SK-N-SH treated with all-trans-retinoic acid at 6 μM for 48 hours (cell line): ENCODE measurements around the gene NUP153.

ENCODE experiments used
- ATAC-seq: fragments of 200-7000 bp; cut with Tn5 transposase; 3 replicates; pipeline ENCODE4 v1.9.1; 2020; ENCODE audit warnings: mild to moderate bottlenecking, moderate library complexity
- ARNTL ChIP-seq: fragments of 450-650 bp; formaldehyde crosslinking; IDR thresholded peaks from 2 replicates; pipeline ENCODE4 v1.5.0; 2020; ENCODE audit warnings: low read depth, mild to moderate bottlenecking, moderate library complexity, borderline replicate concordance
- BACH2 ChIP-seq: fragments of 250-450 bp; sonication (Bioruptor Pico); IDR thresholded peaks from 2 replicates; pipeline ENCODE4 v1.9.0; 2021; ENCODE audit warnings: mild to moderate bottlenecking, borderline replicate concordance
- CSDC2 ChIP-seq: fragments of 250-450 bp; sonication (Bioruptor Pico); IDR thresholded peaks from 2 replicates; pipeline ENCODE4 v1.5.0; 2020; ENCODE audit warnings: mild to moderate bottlenecking, moderate library complexity
- ESRRG ChIP-seq: fragments of 250-450 bp; sonication (Bioruptor Pico); IDR thresholded peaks from 2 replicates; pipeline ENCODE4 v1.6.1; 2021; ENCODE audit warnings: mild to moderate bottlenecking
- GLIS3 ChIP-seq: fragments of 250-450 bp; sonication (Bioruptor Pico); IDR thresholded peaks from 2 replicates; pipeline ENCODE4 v1.5.0; 2020; ENCODE audit warnings: mild to moderate bottlenecking, moderate library complexity
- ISL1 ChIP-seq: fragments of 250-450 bp; sonication (Bioruptor Pico); IDR thresholded peaks from 2 replicates; pipeline ENCODE4 v2.1.2; 2022; ENCODE audit warnings: mild to moderate bottlenecking, moderate library complexity
- OSR1 ChIP-seq: fragments of 250-450 bp; sonication (Bioruptor Pico); IDR thresholded peaks from 2 replicates; pipeline ENCODE4 v1.8.0; 2022; ENCODE audit warnings: moderate library complexity, mild to moderate bottlenecking, inconsistent platforms
- PPARA ChIP-seq: fragments of 250-450 bp; sonication (Bioruptor Pico); IDR thresholded peaks from 2 replicates; pipeline ENCODE4 v1.5.0; 2020; ENCODE audit warnings: mild to moderate bottlenecking, borderline replicate concordance
- RARB ChIP-seq: fragments of 250-450 bp; sonication (Bioruptor Pico); IDR thresholded peaks from 2 replicates; pipeline ENCODE4 v1.8.0; 2021; ENCODE audit warnings: mild to moderate bottlenecking, moderate library complexity
- SNAI2 ChIP-seq: fragments of 250-450 bp; sonication (Bioruptor Pico); IDR thresholded peaks from 2 replicates; pipeline ENCODE4 v1.5.0; 2020; ENCODE audit warnings: mild to moderate bottlenecking, moderate library complexity
- TCF4 ChIP-seq: fragments of 250-450 bp; sonication (Bioruptor Pico); IDR thresholded peaks from 2 replicates; pipeline ENCODE4 v1.8.0; 2021; ENCODE audit warnings: mild to moderate bottlenecking, moderate library complexity, borderline replicate concordance
- TOX ChIP-seq: fragments of 250-450 bp; sonication (Bioruptor Pico); IDR thresholded peaks from 2 replicates; pipeline ENCODE4 v1.8.0; 2021; ENCODE audit warnings: mild to moderate bottlenecking, moderate library complexity, borderline replicate concordance
- ZC3H10 ChIP-seq: fragments of 250-450 bp; sonication (Bioruptor Pico); IDR thresholded peaks from 2 replicates; pipeline ENCODE4 v1.5.1; 2021; ENCODE audit warnings: mild to moderate bottlenecking, moderate library complexity
- ZFP3 ChIP-seq: fragments of 250-450 bp; sonication (Bioruptor Pico); IDR thresholded peaks from 2 replicates; pipeline ENCODE4 v1.5.0; 2020; ENCODE audit warnings: mild to moderate bottlenecking, moderate library complexity
- ZFP30 ChIP-seq: fragments of 450-650 bp; formaldehyde crosslinking; IDR thresholded peaks from 2 replicates; pipeline ENCODE4 v1.5.0; 2022; ENCODE audit warnings: mild to moderate bottlenecking, moderate library complexity
- ZNF565 ChIP-seq: fragments of 450-650 bp; formaldehyde crosslinking; conservative IDR thresholded peaks from 2 replicates; pipeline ENCODE4 v1.5.0; 2020; ENCODE audit warnings: low read depth, mild to moderate bottlenecking, moderate library complexity
- ZNF70 ChIP-seq: fragments of 450-650 bp; formaldehyde crosslinking; IDR thresholded peaks from 2 replicates; pipeline ENCODE4 v1.5.0; 2020; ENCODE audit warnings: mild to moderate bottlenecking, moderate library complexity
- ZNF8 ChIP-seq: fragments of 450-650 bp; formaldehyde crosslinking; IDR thresholded peaks from 2 replicates; pipeline ENCODE4 v1.5.0; 2020; ENCODE audit warnings: mild to moderate bottlenecking, moderate library complexity
- TF ChIP-seq, protein P1 (sequence below): fragments of 250-450 bp; sonication (Bioruptor Pico); IDR thresholded peaks from 2 replicates; pipeline ENCODE4 v1.8.0; 2020; ENCODE audit warnings: mild to moderate bottlenecking, moderate library complexity, borderline replicate concordance
- TF ChIP-seq, protein P2 (sequence below): fragments of 250-450 bp; sonication (Bioruptor Pico); IDR thresholded peaks from 2 replicates; pipeline ENCODE4 v1.5.1; 2020; ENCODE audit warnings: low read depth, mild to moderate bottlenecking, moderate library complexity
- TF ChIP-seq, protein P3 (sequence below): fragments of 250-450 bp; sonication (Bioruptor Pico); IDR thresholded peaks from 2 replicates; pipeline ENCODE4 v1.5.1; 2021; ENCODE audit warnings: mild to moderate bottlenecking, moderate library complexity
- TF ChIP-seq, protein P4 (sequence below): fragments of 250-450 bp; sonication (Bioruptor Pico); IDR thresholded peaks from 2 replicates; pipeline ENCODE4 v1.8.0; 2021; ENCODE audit warnings: low read depth, mild to moderate bottlenecking, moderate library complexity, borderline replicate concordance

NUP153 gene

DNA sequence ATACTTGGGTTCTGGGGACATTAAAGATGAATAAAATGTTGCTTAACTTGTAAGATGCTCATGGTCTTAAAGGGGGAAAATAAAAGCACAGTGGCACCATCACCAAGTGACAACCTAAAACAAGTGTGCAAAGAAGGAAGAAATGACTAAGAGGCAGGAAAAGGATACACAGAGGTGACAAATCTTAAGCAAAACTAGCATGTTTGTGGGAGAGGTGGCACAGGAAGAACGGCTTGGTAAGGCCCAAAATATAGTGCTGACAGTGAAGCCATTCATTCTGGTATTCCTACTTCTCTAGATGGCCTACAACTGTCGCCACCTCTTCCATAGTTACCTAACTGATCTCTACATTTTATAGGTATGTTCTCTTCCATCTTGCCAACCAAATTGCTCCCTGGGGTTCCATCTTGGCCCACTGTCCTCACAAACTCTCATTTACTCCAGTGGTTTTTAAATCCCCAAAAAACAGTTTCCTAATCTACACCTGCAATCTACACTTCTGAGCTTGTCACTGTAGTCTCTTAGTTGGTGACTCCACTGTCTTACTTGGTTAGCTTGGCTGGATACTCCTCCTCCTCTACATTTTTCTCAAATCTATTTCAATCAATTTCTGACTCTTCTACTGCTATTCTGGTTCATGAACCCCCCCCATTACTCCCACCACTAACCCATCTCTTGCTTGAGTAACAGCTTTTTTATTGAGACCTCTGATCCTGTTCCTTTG is 73.1 kb downstream of the NUP153 start:
- no peak for TF ChIP-seq ZNF8 (CRISPR knock-in tag)
- TF ChIP-seq, protein P1, sequence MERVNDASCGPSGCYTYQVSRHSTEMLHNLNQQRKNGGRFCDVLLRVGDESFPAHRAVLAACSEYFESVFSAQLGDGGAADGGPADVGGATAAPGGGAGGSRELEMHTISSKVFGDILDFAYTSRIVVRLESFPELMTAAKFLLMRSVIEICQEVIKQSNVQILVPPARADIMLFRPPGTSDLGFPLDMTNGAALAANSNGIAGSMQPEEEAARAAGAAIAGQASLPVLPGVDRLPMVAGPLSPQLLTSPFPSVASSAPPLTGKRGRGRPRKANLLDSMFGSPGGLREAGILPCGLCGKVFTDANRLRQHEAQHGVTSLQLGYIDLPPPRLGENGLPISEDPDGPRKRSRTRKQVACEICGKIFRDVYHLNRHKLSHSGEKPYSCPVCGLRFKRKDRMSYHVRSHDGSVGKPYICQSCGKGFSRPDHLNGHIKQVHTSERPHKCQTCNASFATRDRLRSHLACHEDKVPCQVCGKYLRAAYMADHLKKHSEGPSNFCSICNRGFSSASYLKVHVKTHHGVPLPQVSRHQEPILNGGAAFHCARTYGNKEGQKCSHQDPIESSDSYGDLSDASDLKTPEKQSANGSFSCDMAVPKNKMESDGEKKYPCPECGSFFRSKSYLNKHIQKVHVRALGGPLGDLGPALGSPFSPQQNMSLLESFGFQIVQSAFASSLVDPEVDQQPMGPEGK (CRISPR knock-in tag): no peak
- TF ChIP-seq, protein P2, sequence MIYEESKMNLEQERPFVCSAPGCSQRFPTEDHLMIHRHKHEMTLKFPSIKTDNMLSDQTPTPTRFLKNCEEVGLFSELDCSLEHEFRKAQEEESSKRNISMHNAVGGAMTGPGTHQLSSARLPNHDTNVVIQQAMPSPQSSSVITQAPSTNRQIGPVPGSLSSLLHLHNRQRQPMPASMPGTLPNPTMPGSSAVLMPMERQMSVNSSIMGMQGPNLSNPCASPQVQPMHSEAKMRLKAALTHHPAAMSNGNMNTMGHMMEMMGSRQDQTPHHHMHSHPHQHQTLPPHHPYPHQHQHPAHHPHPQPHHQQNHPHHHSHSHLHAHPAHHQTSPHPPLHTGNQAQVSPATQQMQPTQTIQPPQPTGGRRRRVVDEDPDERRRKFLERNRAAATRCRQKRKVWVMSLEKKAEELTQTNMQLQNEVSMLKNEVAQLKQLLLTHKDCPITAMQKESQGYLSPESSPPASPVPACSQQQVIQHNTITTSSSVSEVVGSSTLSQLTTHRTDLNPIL (CRISPR knock-in tag): no peak
- no peak for TF ChIP-seq ZC3H10 (CRISPR knock-in tag)
- ATAC-seq: no peak

DNA sequence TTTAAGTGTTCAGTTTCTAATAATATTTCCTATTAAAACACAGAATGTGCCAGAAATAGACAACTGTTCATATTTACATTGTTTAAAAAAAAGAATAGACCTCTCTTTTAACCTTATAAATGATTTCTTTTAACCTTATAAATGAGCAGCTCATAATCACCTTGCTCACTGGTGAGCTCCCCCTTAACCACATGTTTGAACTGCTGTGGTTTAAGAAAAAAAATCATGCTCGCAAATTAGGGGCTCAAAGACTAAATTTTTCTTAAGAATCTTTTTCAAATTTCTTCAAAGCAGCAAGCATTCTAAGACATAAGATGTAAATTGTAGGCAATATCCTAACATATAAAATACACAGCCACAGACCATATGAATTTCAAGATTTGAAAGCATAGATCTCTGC is 73.8 kb downstream of the NUP153 start:
- no peak for ATAC-seq
- no peak for TF ChIP-seq ZFP3 (CRISPR knock-in tag)
- TF ChIP-seq ZFP30 (CRISPR knock-in tag): no peak
- TF ChIP-seq, protein P1 (CRISPR knock-in tag): no peak
- TF ChIP-seq ZC3H10 (CRISPR knock-in tag): no peak
- TF ChIP-seq BACH2 (CRISPR knock-in tag): no peak
- no peak for TF ChIP-seq ESRRG (CRISPR knock-in tag)
- TF ChIP-seq SNAI2 (CRISPR knock-in tag): no peak
- no peak for TF ChIP-seq ZNF8 (CRISPR knock-in tag)
- TF ChIP-seq, protein P2 (CRISPR knock-in tag): no peak
- TF ChIP-seq, protein P3, sequence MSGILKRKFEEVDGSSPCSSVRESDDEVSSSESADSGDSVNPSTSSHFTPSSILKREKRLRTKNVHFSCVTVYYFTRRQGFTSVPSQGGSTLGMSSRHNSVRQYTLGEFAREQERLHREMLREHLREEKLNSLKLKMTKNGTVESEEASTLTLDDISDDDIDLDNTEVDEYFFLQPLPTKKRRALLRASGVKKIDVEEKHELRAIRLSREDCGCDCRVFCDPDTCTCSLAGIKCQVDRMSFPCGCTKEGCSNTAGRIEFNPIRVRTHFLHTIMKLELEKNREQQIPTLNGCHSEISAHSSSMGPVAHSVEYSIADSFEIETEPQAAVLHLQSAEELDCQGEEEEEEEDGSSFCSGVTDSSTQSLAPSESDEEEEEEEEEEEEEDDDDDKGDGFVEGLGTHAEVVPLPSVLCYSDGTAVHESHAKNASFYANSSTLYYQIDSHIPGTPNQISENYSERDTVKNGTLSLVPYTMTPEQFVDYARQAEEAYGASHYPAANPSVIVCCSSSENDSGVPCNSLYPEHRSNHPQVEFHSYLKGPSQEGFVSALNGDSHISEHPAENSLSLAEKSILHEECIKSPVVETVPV (CRISPR knock-in tag): no peak
- TF ChIP-seq ARNTL (CRISPR knock-in tag): no peak
- no peak for TF ChIP-seq ISL1 (CRISPR knock-in tag)
- no peak for TF ChIP-seq CSDC2 (CRISPR knock-in tag)
- no peak for TF ChIP-seq PPARA (CRISPR knock-in tag)
- TF ChIP-seq RARB (CRISPR knock-in tag): no peak
- TF ChIP-seq TCF4: no peak
- no peak for TF ChIP-seq ZNF70 (CRISPR knock-in tag)
- no peak for TF ChIP-seq ZNF565 (CRISPR knock-in tag)
- TF ChIP-seq GLIS3: no peak
- TF ChIP-seq, protein P4, sequence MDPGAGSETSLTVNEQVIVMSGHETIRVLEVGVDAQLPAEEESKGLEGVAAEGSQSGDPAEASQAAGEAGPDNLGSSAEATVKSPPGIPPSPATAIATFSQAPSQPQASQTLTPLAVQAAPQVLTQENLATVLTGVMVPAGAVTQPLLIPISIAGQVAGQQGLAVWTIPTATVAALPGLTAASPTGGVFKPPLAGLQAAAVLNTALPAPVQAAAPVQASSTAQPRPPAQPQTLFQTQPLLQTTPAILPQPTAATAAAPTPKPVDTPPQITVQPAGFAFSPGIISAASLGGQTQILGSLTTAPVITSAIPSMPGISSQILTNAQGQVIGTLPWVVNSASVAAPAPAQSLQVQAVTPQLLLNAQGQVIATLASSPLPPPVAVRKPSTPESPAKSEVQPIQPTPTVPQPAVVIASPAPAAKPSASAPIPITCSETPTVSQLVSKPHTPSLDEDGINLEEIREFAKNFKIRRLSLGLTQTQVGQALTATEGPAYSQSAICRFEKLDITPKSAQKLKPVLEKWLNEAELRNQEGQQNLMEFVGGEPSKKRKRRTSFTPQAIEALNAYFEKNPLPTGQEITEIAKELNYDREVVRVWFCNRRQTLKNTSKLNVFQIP (CRISPR knock-in tag): no peak

DNA sequence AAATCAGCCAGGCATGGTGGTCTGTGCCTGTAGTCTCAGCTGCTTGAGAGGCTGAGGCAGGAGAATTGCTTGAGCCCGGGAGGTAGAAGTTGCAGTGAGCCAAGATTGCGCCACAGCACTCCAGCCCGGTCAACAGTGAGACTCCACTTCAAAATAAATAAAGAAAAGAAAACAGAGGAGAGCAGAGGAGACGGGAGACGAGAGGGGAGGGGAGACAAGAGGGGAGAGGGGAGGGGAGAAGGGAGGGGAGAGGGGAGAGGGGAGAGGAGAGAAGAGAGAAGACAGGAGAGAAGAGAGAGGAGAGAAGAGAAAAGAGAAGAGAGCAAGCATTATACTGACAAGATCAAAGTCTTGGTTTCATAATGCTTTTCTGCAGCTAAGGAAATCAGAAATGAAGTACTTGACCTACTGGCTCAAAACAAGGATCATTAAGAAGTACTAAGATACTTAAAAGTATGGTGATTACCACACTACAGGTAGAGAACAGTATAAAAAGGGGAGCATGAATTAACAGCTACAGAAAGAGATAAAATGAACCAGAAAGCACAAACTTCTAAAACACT is 76.1 kb downstream of the NUP153 start:
- no peak for ATAC-seq
- TF ChIP-seq ISL1 (CRISPR knock-in tag): no peak
- TF ChIP-seq, protein P3 (CRISPR knock-in tag): no peak
- TF ChIP-seq ZNF565 (CRISPR knock-in tag): no peak
- TF ChIP-seq BACH2 (CRISPR knock-in tag): no peak
- TF ChIP-seq RARB (CRISPR knock-in tag): no peak
- no peak for TF ChIP-seq ZFP30 (CRISPR knock-in tag)
- no peak for TF ChIP-seq CSDC2 (CRISPR knock-in tag)
- no peak for TF ChIP-seq GLIS3
- no peak for TF ChIP-seq ESRRG (CRISPR knock-in tag)
- no peak for TF ChIP-seq TOX (CRISPR knock-in tag)
- TF ChIP-seq ARNTL (CRISPR knock-in tag): no peak
- TF ChIP-seq, protein P2 (CRISPR knock-in tag): no peak
- TF ChIP-seq ZNF70 (CRISPR knock-in tag): no peak
- TF ChIP-seq SNAI2 (CRISPR knock-in tag): no peak
- no peak for TF ChIP-seq ZC3H10 (CRISPR knock-in tag)
- no peak for TF ChIP-seq PPARA (CRISPR knock-in tag)
- TF ChIP-seq OSR1 (CRISPR knock-in tag): no peak
